ENCODE data around the gene AGAP1.

The AGAP1 gene

DNA sequence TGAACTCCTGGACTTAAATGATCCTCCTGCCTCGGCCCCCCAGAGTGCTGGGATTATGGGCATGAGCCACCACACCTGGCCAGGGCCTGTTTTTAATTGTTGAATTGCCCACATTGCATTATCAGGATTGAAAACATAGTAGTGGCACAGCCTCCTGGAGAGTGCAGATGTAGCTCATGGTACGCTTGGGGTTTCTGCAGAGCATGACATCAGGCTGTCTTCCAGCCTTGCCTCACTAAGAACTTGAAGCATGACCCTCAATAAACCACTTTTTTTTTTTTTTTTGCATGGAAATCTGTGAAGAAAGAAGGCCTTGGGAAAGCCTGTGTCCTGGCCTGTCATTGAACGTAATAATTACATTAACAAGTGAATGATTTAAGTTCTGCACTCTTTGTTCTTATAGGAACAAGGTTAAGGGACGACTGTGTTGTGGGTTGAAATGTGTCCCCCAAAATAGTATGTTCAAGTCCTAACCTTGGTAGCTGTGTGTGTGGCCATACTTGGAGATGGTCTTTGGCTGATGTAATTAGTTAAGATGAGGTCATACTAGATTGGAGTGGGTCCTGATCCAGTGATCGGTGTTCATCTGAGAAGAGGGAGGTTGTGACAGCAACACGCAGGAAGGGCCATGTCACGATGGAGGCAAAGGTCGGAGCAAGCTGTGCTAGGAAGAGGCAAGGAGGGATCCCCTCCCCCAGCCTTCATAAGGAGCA, 90.2 kb downstream of the AGAP1 start:
- TF ChIP-seq POLR2A (IDR thresholded peaks at IDR 0.05; ENCODE audit: low read depth, low read length), result no peak
- no peak for TF ChIP-seq PAX5 (IDR thresholded peaks at IDR 0.05; ENCODE audit: insufficient read depth, low read length, severe bottlenecking)
- TF ChIP-seq SPI1 (IDR thresholded peaks at IDR 0.05; ENCODE audit: low read depth, low read length), result no peak
- TF ChIP-seq POU2F2 (IDR thresholded peaks at IDR 0.05; ENCODE audit: low read depth, low read length), result no peak
- no peak for TF ChIP-seq POLR2AphosphoS5 (IDR thresholded peaks at IDR 0.05; ENCODE audit: low read depth, low read length)
- no peak for TF ChIP-seq TAF1 (IDR thresholded peaks at IDR 0.05; ENCODE audit: low read depth, low read length)
- FAIRE-seq (no peak), DNase-seq (ENCODE audit: insufficient read length, low spot score) (no peak)

DNA sequence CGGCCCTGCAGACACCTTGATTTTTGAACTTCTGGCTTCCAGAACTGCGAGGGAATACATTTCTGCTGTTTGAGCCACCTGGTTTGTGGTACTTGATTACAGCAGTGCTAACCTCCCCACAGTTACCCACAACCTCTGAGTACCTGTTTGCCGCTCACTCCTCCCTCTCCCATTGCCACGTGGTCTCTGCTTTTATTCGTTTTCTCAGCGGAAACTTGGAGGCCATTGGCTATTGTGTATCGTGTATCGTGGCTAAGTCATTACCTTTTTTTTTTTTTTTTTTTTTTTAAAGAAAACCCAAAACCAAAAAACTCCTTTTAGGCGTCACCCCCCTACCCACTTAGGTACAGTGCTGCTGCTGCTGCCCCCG, 90.8 kb downstream of the AGAP1 start:
- no peak for TF ChIP-seq POU2F2 (IDR thresholded peaks at IDR 0.05; ENCODE audit: low read depth, low read length)
- no peak for TF ChIP-seq PAX5 (IDR thresholded peaks at IDR 0.05; ENCODE audit: insufficient read depth, low read length, severe bottlenecking)
- no peak for TF ChIP-seq TAF1 (IDR thresholded peaks at IDR 0.05; ENCODE audit: low read depth, low read length)
- TF ChIP-seq POLR2A (IDR thresholded peaks at IDR 0.05; ENCODE audit: low read depth, low read length), result no peak
- no peak for TF ChIP-seq POLR2AphosphoS5 (IDR thresholded peaks at IDR 0.05; ENCODE audit: low read depth, low read length)
- TF ChIP-seq SPI1 (IDR thresholded peaks at IDR 0.05; ENCODE audit: low read depth, low read length), result no peak
- no peak for DNase-seq (ENCODE audit: insufficient read length, low spot score)
- FAIRE-seq, result no peak

GRCh38 chr2:235587202-235587601, 93.4 kb downstream of the AGAP1 start:
- FAIRE-seq, result no peak
- no peak for DNase-seq (ENCODE audit: insufficient read length, low spot score)
- TF ChIP-seq POU2F2 (IDR thresholded peaks at IDR 0.05; ENCODE audit: low read depth, low read length) (no peak), POLR2A (IDR thresholded peaks at IDR 0.05; ENCODE audit: low read depth, low read length) (no peak), SPI1 (IDR thresholded peaks at IDR 0.05; ENCODE audit: low read depth, low read length) (no peak), PAX5 (IDR thresholded peaks at IDR 0.05; ENCODE audit: insufficient read depth, low read length, severe bottlenecking) (no peak), POLR2AphosphoS5 (IDR thresholded peaks at IDR 0.05; ENCODE audit: low read depth, low read length) (no peak), TAF1 (IDR thresholded peaks at IDR 0.05; ENCODE audit: low read depth, low read length) (no peak)

- TF ChIP-seq POLR2A (IDR thresholded peaks at IDR 0.05; ENCODE audit: low read depth, low read length), result no peak
- TF ChIP-seq POU2F2 (IDR thresholded peaks at IDR 0.05; ENCODE audit: low read depth, low read length), result no peak
- no peak for TF ChIP-seq TAF1 (IDR thresholded peaks at IDR 0.05; ENCODE audit: low read depth, low read length)
- no peak for TF ChIP-seq PAX5 (IDR thresholded peaks at IDR 0.05; ENCODE audit: insufficient read depth, low read length, severe bottlenecking)
- TF ChIP-seq SPI1 (IDR thresholded peaks at IDR 0.05; ENCODE audit: low read depth, low read length), result no peak
- no peak for TF ChIP-seq POLR2AphosphoS5 (IDR thresholded peaks at IDR 0.05; ENCODE audit: low read depth, low read length)
- FAIRE-seq (no peak), DNase-seq (ENCODE audit: insufficient read length, low spot score) (no peak)
These were observed 94.9 kb downstream of the AGAP1 start for GRCh38 chr2:235588750-235589149.

- FAIRE-seq, result no peak
These were observed 97.4 kb downstream of the AGAP1 start for GRCh38 chr2:235591231-235591730.

DNA sequence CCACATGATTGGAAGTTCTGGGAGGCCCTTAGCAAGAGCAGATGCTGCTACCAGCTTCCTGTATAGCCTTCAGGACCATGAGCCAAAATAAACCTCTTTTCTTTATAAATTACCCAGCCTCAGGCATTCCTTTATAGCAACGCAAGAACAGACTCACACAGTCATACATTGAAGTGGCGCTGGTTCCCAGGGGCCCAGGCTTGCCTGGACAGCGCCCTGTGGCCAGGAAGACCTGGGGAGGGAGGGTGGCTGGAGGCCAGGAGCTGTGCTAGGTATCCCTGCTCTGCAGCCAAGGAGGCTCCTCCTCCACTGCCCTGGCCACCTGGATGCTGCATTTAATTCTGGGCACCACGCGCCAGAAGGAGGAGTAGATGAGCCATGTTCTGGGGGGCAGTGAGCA, 98.1 kb downstream of the AGAP1 start:
- TF ChIP-seq SPI1 (IDR thresholded peaks at IDR 0.05; ENCODE audit: low read depth, low read length), result no peak
- no peak for FAIRE-seq

More at GRCh38 chr2:235591231-235591730, 97.4 kb downstream of the AGAP1 start:
- no peak for TF ChIP-seq SPI1 (IDR thresholded peaks at IDR 0.05; ENCODE audit: low read depth, low read length)
- TF ChIP-seq POLR2AphosphoS5 (IDR thresholded peaks at IDR 0.05; ENCODE audit: low read depth, low read length), result no peak
- no peak for TF ChIP-seq POLR2A (IDR thresholded peaks at IDR 0.05; ENCODE audit: low read depth, low read length)
- TF ChIP-seq PAX5 (IDR thresholded peaks at IDR 0.05; ENCODE audit: insufficient read depth, low read length, severe bottlenecking), result no peak
- TF ChIP-seq TAF1 (IDR thresholded peaks at IDR 0.05; ENCODE audit: low read depth, low read length), result no peak
- TF ChIP-seq POU2F2 (IDR thresholded peaks at IDR 0.05; ENCODE audit: low read depth, low read length), result no peak
- DNase-seq (ENCODE audit: insufficient read length, low spot score), result no peak

GRCh38 chr2:235592430-235592829, 98.6 kb downstream of the AGAP1 start:
- FAIRE-seq (no peak), DNase-seq (ENCODE audit: insufficient read length, low spot score) (no peak)
- TF ChIP-seq POU2F2 (IDR thresholded peaks at IDR 0.05; ENCODE audit: low read depth, low read length), result no peak
- no peak for TF ChIP-seq POLR2A (IDR thresholded peaks at IDR 0.05; ENCODE audit: low read depth, low read length)

More for the DNA sequence above, 98.1 kb downstream of the AGAP1 start:
- DNase-seq (ENCODE audit: insufficient read length, low spot score), result no peak

GRCh38 chr2:235592836-235593235, 99.0 kb downstream of the AGAP1 start:
- FAIRE-seq, result no peak
- no peak for TF ChIP-seq POLR2AphosphoS5 (IDR thresholded peaks at IDR 0.05; ENCODE audit: low read depth, low read length)
- no peak for TF ChIP-seq TAF1 (IDR thresholded peaks at IDR 0.05; ENCODE audit: low read depth, low read length)
- TF ChIP-seq POLR2A (IDR thresholded peaks at IDR 0.05; ENCODE audit: low read depth, low read length), result no peak
- no peak for TF ChIP-seq SPI1 (IDR thresholded peaks at IDR 0.05; ENCODE audit: low read depth, low read length)
- TF ChIP-seq POU2F2 (IDR thresholded peaks at IDR 0.05; ENCODE audit: low read depth, low read length), result no peak
- no peak for TF ChIP-seq PAX5 (IDR thresholded peaks at IDR 0.05; ENCODE audit: insufficient read depth, low read length, severe bottlenecking)

DNA sequence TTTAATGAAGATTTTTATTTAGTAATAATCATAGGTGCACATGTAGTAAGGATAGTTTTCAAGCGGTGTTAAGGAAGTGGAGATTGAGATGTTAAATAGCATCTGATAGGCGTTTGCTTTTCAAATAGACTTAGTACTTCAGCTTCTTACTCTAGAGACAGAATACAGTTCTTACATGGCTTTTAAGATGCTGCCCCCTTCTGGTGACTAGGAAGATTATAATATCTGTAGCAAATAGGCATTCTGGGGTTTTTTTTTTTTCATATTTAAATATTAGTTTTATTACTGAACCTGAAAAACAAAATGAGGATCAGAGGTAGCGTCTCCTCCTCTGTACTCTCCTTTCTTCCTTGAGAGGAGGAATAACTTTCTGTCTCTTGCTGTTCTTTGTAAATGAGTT, 100.2 kb downstream of the AGAP1 start:
- DNase-seq (ENCODE audit: insufficient read length, low spot score) (peak; percentile 25), FAIRE-seq (no peak)
- TF ChIP-seq POLR2A (IDR thresholded peaks at IDR 0.05; ENCODE audit: low read depth, low read length) (no peak), SPI1 (IDR thresholded peaks at IDR 0.05; ENCODE audit: low read depth, low read length) (no peak), POU2F2 (IDR thresholded peaks at IDR 0.05; ENCODE audit: low read depth, low read length) (no peak), TAF1 (IDR thresholded peaks at IDR 0.05; ENCODE audit: low read depth, low read length) (no peak), POLR2AphosphoS5 (IDR thresholded peaks at IDR 0.05; ENCODE audit: low read depth, low read length) (no peak), PAX5 (IDR thresholded peaks at IDR 0.05; ENCODE audit: insufficient read depth, low read length, severe bottlenecking) (no peak)

More at GRCh38 chr2:235592836-235593235, 99.0 kb downstream of the AGAP1 start:
- DNase-seq (ENCODE audit: insufficient read length, low spot score), result no peak

DNA sequence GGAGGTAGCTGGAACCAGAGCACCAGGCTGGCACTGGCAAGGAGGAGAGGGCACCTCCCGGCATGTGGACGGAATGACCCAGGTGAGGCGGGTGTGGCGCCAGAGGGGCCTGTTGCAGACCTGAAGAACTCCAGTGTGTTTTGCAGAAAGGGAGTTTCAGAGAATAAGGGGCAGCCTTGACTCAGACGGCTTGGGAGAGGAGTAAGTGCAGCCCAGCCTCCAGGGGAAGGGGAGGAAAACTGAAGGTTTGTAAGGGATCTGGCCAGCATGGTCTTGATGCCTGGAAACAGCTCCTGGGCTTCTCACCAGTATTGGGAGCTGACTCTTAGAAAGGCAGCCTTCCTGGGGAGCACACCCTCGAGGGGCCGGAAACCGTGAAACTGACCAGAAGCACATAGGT, 101.1 kb downstream of the AGAP1 start:
- DNase-seq (ENCODE audit: insufficient read length, low spot score) (no peak), FAIRE-seq (no peak)
- no peak for TF ChIP-seq PAX5 (IDR thresholded peaks at IDR 0.05; ENCODE audit: insufficient read depth, low read length, severe bottlenecking)
- TF ChIP-seq SPI1 (IDR thresholded peaks at IDR 0.05; ENCODE audit: low read depth, low read length), result no peak
- no peak for TF ChIP-seq TAF1 (IDR thresholded peaks at IDR 0.05; ENCODE audit: low read depth, low read length)
- no peak for TF ChIP-seq POLR2A (IDR thresholded peaks at IDR 0.05; ENCODE audit: low read depth, low read length)
- no peak for TF ChIP-seq POU2F2 (IDR thresholded peaks at IDR 0.05; ENCODE audit: low read depth, low read length)
- no peak for TF ChIP-seq POLR2AphosphoS5 (IDR thresholded peaks at IDR 0.05; ENCODE audit: low read depth, low read length)
